H1 (cell line): ENCODE results near the gene HACE1. TPM values are rescaled to one million over a fixed set of nuclear protein-coding genes. Genes with fewer than 3 reads are reported as not detected.

Source experiments
- GABPA ChIP-seq: IDR thresholded peaks from 2 replicates; pipeline ENCODE4 v1.6.1; 2011; ENCODE audit warnings: mild to moderate bottlenecking, low read length, moderate library complexity, borderline replicate concordance; ENCODE audit not compliant: insufficient read depth
- POLR2AphosphoS5 ChIP-seq: IDR thresholded peaks from 2 replicates; pipeline ENCODE4 v1.6.1; 2011; ENCODE audit warnings: low read depth, low read length
- polyA plus RNA-seq, 7 experiments: library from polyadenylated mRNA; depleted of rRNA in 3 of 7; stranded (reverse) in 5 of 7; unstranded in 2 of 7; fragments of >200 nt in 5 of 7; fragments of 200-250 nt in 2 of 7; gene quantifications; 1 replicate in 5 of 7; 2 replicates in 1 of 7; 4 replicates in 1 of 7; pipeline versions ENCODE4 v1.2.1 to v1.2.3, GENCODE V29; 2011 to 2013; ENCODE audit warnings: missing spikeins in 2 of 7, mixed read lengths in 2 of 7
- total RNA-seq: library from RNA; stranded (reverse); fragmentation: NEBNext Ultra II Directional; extraction: Animal tissue kit (Norgen Biotek cat#: 25700); gene quantifications from 2 replicates; pipeline ENCODE4 v1.2.1, GENCODE V29; 2021

HACE1 gene
- total and polyA plus RNA-seq, 2 of the 8 experiments (the other 6 are each of a cell fraction or from before 2014, with no cell fraction given): 7.1 to 21.3 TPM

DNA sequence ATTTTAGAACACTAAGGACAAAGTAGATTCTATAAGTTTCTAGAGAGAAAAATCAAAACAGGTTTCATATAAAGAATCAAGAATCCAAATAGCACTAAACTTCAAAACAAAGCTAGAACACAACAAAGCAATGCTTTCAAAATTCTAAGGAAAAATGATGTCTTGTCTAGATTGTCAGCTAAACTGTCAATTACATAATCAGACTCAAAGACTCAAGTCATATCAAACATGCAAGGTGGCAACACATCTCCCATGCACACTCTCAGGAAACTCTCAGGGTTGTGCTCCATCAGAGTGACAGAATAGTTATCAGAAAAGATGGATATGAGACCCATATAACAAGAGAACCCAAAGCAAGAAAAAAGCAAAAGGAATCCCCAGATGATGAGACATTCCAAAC, 23.9 kb downstream of the HACE1 start (continued):
- TF ChIP-seq POLR2AphosphoS5: no peak
- no peak for TF ChIP-seq GABPA
- TF ChIP-seq, all 59 proteins: peak for 0
